T-helper 17 cell (primary cell): ENCODE results near the gene CATSPERD. TPM values are rescaled to one million over a fixed set of nuclear protein-coding genes. Genes with fewer than 3 reads are reported as not detected.
"Not testable (repeated sequence)": the region's sequence is repeated elsewhere in the genome, so short reads cannot be mapped to it uniquely, and the experiment has no call there.

ENCODE experiments used
- ATAC-seq: fragments of 150-1000 bp; cut with Tn5 transposase; 2 replicates; pipeline ENCODE4 v1.10.0; 2021; ENCODE audit warnings: mild to moderate bottlenecking, moderate library complexity
- DNase-seq, 3 donors: peaks; one replicate each; pipeline versions ENCODE4 v3.0.0 to v3.0.0-alpha.2; 2020 to 2021
- H3K9me3 ChIP-seq: one replicate; pipeline ENCODE4 v1.7.0; 2013; ENCODE audit warnings: low read length, mild to moderate bottlenecking; ENCODE audit not compliant: control insufficient read depth, poor library complexity, severe bottlenecking
- H3K27ac Mint-ChIP-seq: one replicate; pipeline ENCODE4 v1.8.0; 2022; ENCODE audit warnings: mild to moderate bottlenecking, moderate library complexity, mixed read lengths
- H3K27me3 Mint-ChIP-seq: one replicate; pipeline ENCODE4 v1.8.0; 2022; ENCODE audit warnings: mixed read lengths
- H3K36me3 Mint-ChIP-seq: one replicate; pipeline ENCODE4 v1.8.0; 2022; ENCODE audit warnings: low read depth, mixed read lengths
- H3K4me1 Mint-ChIP-seq: one replicate; pipeline ENCODE4 v1.8.0; 2022; ENCODE audit warnings: mild to moderate bottlenecking, mixed read lengths
- H3K4me3 Mint-ChIP-seq: one replicate; pipeline ENCODE4 v1.8.0; 2022; ENCODE audit warnings: mild to moderate bottlenecking, moderate library complexity, mixed read lengths
- total RNA-seq, 4 donors: library from RNA in 2 of 4; stranded (reverse) in 2 of 4; gene quantifications; one replicate each; pipeline ENCODE4 v1.2.3 and lab custom pipeline; 2022 to 2026

The CATSPERD gene
- total RNA-seq, 2 donors from 2014 or later: not detected

- DNase-seq: no peak
- ATAC-seq: no peak
- no peaks in the 10 kb centered on the region for H3K9me3 ChIP-seq
- peak overlapping the region; percentile 96 for H3K27ac Mint-ChIP-seq
- H3K36me3 Mint-ChIP-seq: no peaks in the 10 kb centered on the region
- H3K4me1 Mint-ChIP-seq: peaks cover 31% of the 10 kb centered on the region
- no peaks in the 10 kb centered on the region for H3K27me3 Mint-ChIP-seq
- H3K4me3 Mint-ChIP-seq: peak overlapping the region; percentile 94
Observed at GRCh38 chr19:5680084-5680436, 40.4 kb upstream of the CATSPERD start.

- Mint-ChIP-seq H3K27me3 (no peaks in the 10 kb centered on the region), H3K4me1 (peaks cover 31% of the 10 kb centered on the region), H3K27ac (peak within 1 kb of the TSS; percentile 96), H3K36me3 (no peaks in the 10 kb centered on the region), H3K4me3 (peak within 1 kb of the TSS; percentile 94)
- ATAC-seq (peak; percentile 95), DNase-seq (peak; percentile 95 to 98 (median 96))
- no peaks in the 10 kb centered on the region for H3K9me3 ChIP-seq
Observed at GRCh38 chr19:5680437-5681368, 39.7 kb upstream of the CATSPERD start, which contains the start of the genes HSD11B1L and MICOS13. Gene HSD11B1L, plus strand, starts transcription at chr19:5681027. Its CDS starts 3,806 bp downstream, at chr19:5684833. Gene MICOS13, minus strand, starts transcription at chr19:5680516. Its CDS starts 30 bp downstream, at chr19:5680486.

- H3K4me1 Mint-ChIP-seq: peaks cover 28% of the 10 kb centered on the region
- H3K27ac Mint-ChIP-seq: peak overlapping the region; percentile 96
- DNase-seq: no peak
- peak overlapping the region; percentile 65 for H3K4me3 Mint-ChIP-seq
- H3K9me3 ChIP-seq: no peaks in the 10 kb centered on the region
- no peaks in the 10 kb centered on the region for H3K36me3 Mint-ChIP-seq
- ATAC-seq: no peak
- no peaks in the 10 kb centered on the region for H3K27me3 Mint-ChIP-seq
Observed at GRCh38 chr19:5681391-5682106, 38.9 kb upstream of the CATSPERD start.

- Mint-ChIP-seq H3K27me3 (no peaks in the 10 kb centered on the region), H3K4me1 (peaks cover 27% of the 10 kb centered on the region), H3K4me3 (peak overlapping the region; percentile 74), H3K36me3 (no peaks in the 10 kb centered on the region), H3K27ac (peak overlapping the region; percentile 96)
- ATAC-seq (no peak), DNase-seq (no peak)
- H3K9me3 ChIP-seq: no peaks in the 10 kb centered on the region
Observed at GRCh38 chr19:5682107-5682482, 38.3 kb upstream of the CATSPERD start.

GRCh38 chr19:5683177-5683886 is 37.1 kb upstream of the CATSPERD start:
- no peak for ATAC-seq
- H3K4me3 Mint-ChIP-seq: no peak overlapping the region
- H3K27ac Mint-ChIP-seq: no peak overlapping the region

GRCh38 chr19:5684694-5685430 is 35.6 kb upstream of the CATSPERD start:
- peaks cover 25% of the 10 kb centered on the region for H3K4me1 Mint-ChIP-seq
- peak overlapping the region; percentile 10 for H3K27ac Mint-ChIP-seq
- DNase-seq (no peak), ATAC-seq (no peak)
- no peak overlapping the region for H3K4me3 Mint-ChIP-seq
- no peaks in the 10 kb centered on the region for H3K27me3 Mint-ChIP-seq
- no peaks in the 10 kb centered on the region for H3K36me3 Mint-ChIP-seq
- H3K9me3 ChIP-seq: no peaks in the 10 kb centered on the region

More at GRCh38 chr19:5683177-5683886, 37.1 kb upstream of the CATSPERD start:
- H3K27me3 Mint-ChIP-seq: no peaks in the 10 kb centered on the region
- no peaks in the 10 kb centered on the region for H3K36me3 Mint-ChIP-seq
- DNase-seq: no peak
- H3K4me1 Mint-ChIP-seq: peaks cover 30% of the 10 kb centered on the region
- no peaks in the 10 kb centered on the region for H3K9me3 ChIP-seq

GRCh38 chr19:5686326-5686646 is 34.2 kb upstream of the CATSPERD start:
- no peak for DNase-seq
- H3K36me3 Mint-ChIP-seq: no peaks in the 10 kb centered on the region
- H3K27me3 Mint-ChIP-seq: no peaks in the 10 kb centered on the region
- peaks cover 30% of the 10 kb centered on the region for H3K4me1 Mint-ChIP-seq
- H3K9me3 ChIP-seq: no peaks in the 10 kb centered on the region
- peak overlapping the region; percentile 84 for H3K4me3 Mint-ChIP-seq
- no peak for ATAC-seq
- H3K27ac Mint-ChIP-seq: peak overlapping the region; percentile 11

- ATAC-seq (peak; percentile 59), DNase-seq (peak; percentile 87 to 94 (median 92))
- Mint-ChIP-seq H3K27me3 (no peaks in the 10 kb centered on the region), H3K4me3 (peak overlapping the region; percentile 84), H3K4me1 (peaks cover 25% of the 10 kb centered on the region), H3K36me3 (no peaks in the 10 kb centered on the region), H3K27ac (peak overlapping the region; percentile 11)
- no peaks in the 10 kb centered on the region for H3K9me3 ChIP-seq
Observed at GRCh38 chr19:5686647-5687359, 33.6 kb upstream of the CATSPERD start.

GRCh38 chr19:5687360-5688198 is 32.9 kb upstream of the CATSPERD start:
- Mint-ChIP-seq H3K27ac (peak overlapping the region; percentile 11), H3K4me3 (peak overlapping the region; percentile 84), H3K36me3 (no peaks in the 10 kb centered on the region), H3K27me3 (no peaks in the 10 kb centered on the region), H3K4me1 (peaks cover 24% of the 10 kb centered on the region)
- DNase-seq (no peak), ATAC-seq (no peak)
- H3K9me3 ChIP-seq: no peaks in the 10 kb centered on the region

GRCh38 chr19:5688262-5688881 is 32.1 kb upstream of the CATSPERD start:
- Mint-ChIP-seq H3K4me3 (peak overlapping the region; percentile 81), H3K4me1 (peaks cover 30% of the 10 kb centered on the region), H3K27ac (peak overlapping the region; percentile 47)
- H3K9me3 ChIP-seq, DNase-seq, H3K27me3 Mint-ChIP-seq, ATAC-seq, H3K36me3 Mint-ChIP-seq: not testable (repeated sequence)
